Colonic mucosa (tissue), 4 donors: ENCODE data around the gene LRIT1. TPM values are rescaled to one million over a fixed set of nuclear protein-coding genes. Genes with fewer than 3 reads are reported as not detected.

Source experiments
- DNase-seq: peaks from one replicate; pipeline ENCODE4 v3.0.0-alpha.2; 2020
- H3K27ac ChIP-seq: fragments of 200-600 bp; one replicate; pipeline ENCODE4 v1.8.0; 2021
- H3K27me3 ChIP-seq: fragments of 200-600 bp; one replicate; pipeline ENCODE4 v1.8.0; 2021
- H3K36me3 ChIP-seq: fragments of 200-600 bp; one replicate; pipeline ENCODE4 v1.8.0; 2021
- H3K4me1 ChIP-seq: fragments of 200-600 bp; one replicate; pipeline ENCODE4 v1.8.0; 2021; ENCODE audit warnings: mild to moderate bottlenecking
- H3K4me3 ChIP-seq: fragments of 200-600 bp; one replicate; pipeline ENCODE4 v1.8.0; 2021
- H3K9ac ChIP-seq, 2 donors: one replicate each; pipeline ENCODE4 v1.7.0; 2013; ENCODE audit warnings: control low read depth in 2 of 2, low read depth in 2 of 2, low read length in 2 of 2
- H3K9me3 ChIP-seq: fragments of 200-600 bp; one replicate; pipeline ENCODE4 v1.8.0; 2021
- intact Hi-C: fragments of 100-400 bp; cut with DNase I; formaldehyde crosslinking; loops from one replicate; pipeline ENCODE4 v1.14.1; 2022
- total RNA-seq, 2 donors: library from RNA; stranded (reverse); fragmentation: NEBNext Ultra II Directional in 1 of 2; extraction: Animal tissue kit (Norgen Biotek cat#: 25700) in 1 of 2; gene quantifications; one replicate each; pipeline ENCODE4 v1.2.1, GENCODE V29; 2021
- TF ChIP-seq, protein P1 (sequence below): fragments of 200-600 bp; IDR thresholded peaks from one replicate; pipeline ENCODE4 v1.8.0; 2022; ENCODE audit warnings: antibody characterized with exemption, mild to moderate bottlenecking
- donor health status: healthy.
- donor health status: DM: no; HTN: no; CAD: no.
- donor health status: DM: no; HTN: no; CAD: no.

The LRIT1 gene
- total RNA-seq, 2 donors from 2014 or later: not detected

- no peak within 1 kb of the TSS for H3K4me3 ChIP-seq
- no peaks in the 10 kb centered on the region for H3K4me1 ChIP-seq
- no peak for DNase-seq
- no peaks in the 10 kb centered on the region for H3K36me3 ChIP-seq
- no peak within 1 kb of the TSS for H3K9ac ChIP-seq
- intact Hi-C loops: no loop called here
- TF ChIP-seq, protein P1, sequence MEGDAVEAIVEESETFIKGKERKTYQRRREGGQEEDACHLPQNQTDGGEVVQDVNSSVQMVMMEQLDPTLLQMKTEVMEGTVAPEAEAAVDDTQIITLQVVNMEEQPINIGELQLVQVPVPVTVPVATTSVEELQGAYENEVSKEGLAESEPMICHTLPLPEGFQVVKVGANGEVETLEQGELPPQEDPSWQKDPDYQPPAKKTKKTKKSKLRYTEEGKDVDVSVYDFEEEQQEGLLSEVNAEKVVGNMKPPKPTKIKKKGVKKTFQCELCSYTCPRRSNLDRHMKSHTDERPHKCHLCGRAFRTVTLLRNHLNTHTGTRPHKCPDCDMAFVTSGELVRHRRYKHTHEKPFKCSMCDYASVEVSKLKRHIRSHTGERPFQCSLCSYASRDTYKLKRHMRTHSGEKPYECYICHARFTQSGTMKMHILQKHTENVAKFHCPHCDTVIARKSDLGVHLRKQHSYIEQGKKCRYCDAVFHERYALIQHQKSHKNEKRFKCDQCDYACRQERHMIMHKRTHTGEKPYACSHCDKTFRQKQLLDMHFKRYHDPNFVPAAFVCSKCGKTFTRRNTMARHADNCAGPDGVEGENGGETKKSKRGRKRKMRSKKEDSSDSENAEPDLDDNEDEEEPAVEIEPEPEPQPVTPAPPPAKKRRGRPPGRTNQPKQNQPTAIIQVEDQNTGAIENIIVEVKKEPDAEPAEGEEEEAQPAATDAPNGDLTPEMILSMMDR: no peak
- H3K27me3 ChIP-seq: no peaks in the 10 kb centered on the region
- H3K27ac ChIP-seq: no peak within 1 kb of the TSS
- no peaks in the 10 kb centered on the region for H3K9me3 ChIP-seq
These were observed 3.4 kb upstream of the LRIT1 start, which contains the start of gene RGR for GRCh38 chr10:84244651-84245270. TSS of gene RGR (plus strand) at chr10:84245053. CDS start at chr10:84245091, 38 bp downstream.

DNA sequence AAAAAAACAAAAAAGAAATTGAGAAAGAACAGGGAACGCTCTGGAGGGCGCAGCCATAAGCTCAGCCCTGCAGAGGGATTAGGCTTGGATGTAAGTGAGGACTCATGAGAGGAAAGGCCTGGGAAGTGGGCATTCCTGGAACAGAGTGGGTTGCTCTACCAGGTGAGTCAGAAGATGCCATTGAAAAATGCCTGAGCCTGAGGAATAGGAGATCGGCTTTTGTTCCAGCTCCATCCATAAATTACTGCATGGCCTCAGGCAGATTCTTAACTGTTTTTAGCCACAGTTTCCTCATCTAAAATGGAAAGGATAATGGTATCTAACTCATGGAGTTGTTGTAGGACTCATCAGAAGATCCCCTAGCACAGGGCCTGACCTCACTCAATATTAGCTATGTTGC, 2.4 kb upstream of the LRIT1 start:
- TF ChIP-seq, protein P1: no peak
- Histone ChIP-seq H3K27me3 (no peaks in the 10 kb centered on the region), H3K9ac (no peak overlapping the region), H3K27ac (no peak overlapping the region), H3K4me3 (no peak overlapping the region), H3K36me3 (no peaks in the 10 kb centered on the region), H3K4me1 (no peaks in the 10 kb centered on the region), H3K9me3 (no peaks in the 10 kb centered on the region)
- DNase-seq: no peak
- intact Hi-C loops: no loop called here

- H3K4me3 ChIP-seq: no peak overlapping the region
- intact Hi-C loops: no loop called here
- H3K27ac ChIP-seq: no peak overlapping the region
- no peaks in the 10 kb centered on the region for H3K4me1 ChIP-seq
- H3K27me3 ChIP-seq: no peaks in the 10 kb centered on the region
- no peaks in the 10 kb centered on the region for H3K36me3 ChIP-seq
- TF ChIP-seq, protein P1: no peak
- no peak overlapping the region for H3K9ac ChIP-seq
- no peaks in the 10 kb centered on the region for H3K9me3 ChIP-seq
- no peak for DNase-seq
These were observed 2.4 kb downstream of the LRIT1 start for GRCh38 chr10:84238909-84239308.

- Histone ChIP-seq H3K4me1 (no peaks in the 10 kb centered on the region), H3K36me3 (no peaks in the 10 kb centered on the region), H3K27me3 (no peaks in the 10 kb centered on the region), H3K27ac (no peak overlapping the region), H3K9ac (no peak overlapping the region), H3K4me3 (no peak overlapping the region), H3K9me3 (no peaks in the 10 kb centered on the region)
- intact Hi-C loops: no loop called here
- no peak for DNase-seq
- TF ChIP-seq, protein P1: no peak
These were observed 3.9 kb downstream of the LRIT1 start for GRCh38 chr10:84237199-84238051.

DNA sequence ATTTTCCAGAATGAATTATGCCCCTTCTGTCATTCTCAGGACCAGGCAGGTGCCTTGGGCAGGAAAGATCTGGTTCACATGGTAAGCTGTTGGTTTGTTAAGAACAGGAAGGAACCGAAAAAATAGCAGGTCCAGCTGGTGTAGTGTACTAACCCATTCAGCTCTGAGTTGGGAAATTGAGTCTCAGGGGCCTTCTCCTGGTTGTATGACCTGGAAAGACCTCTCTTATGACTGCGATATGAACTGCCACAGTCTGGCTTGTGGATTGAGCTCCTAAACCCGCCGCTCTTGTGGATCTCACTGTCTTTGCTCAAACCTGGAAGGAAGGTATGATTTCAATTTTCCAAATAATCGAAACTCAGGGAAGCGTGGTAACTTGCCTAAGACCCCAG, 4.5 kb downstream of the LRIT1 start:
- no peak overlapping the region for H3K4me3 ChIP-seq
- H3K4me1 ChIP-seq: no peaks in the 10 kb centered on the region
- H3K27me3 ChIP-seq: no peaks in the 10 kb centered on the region
- no peaks in the 10 kb centered on the region for H3K9me3 ChIP-seq
- no peak for DNase-seq
- H3K36me3 ChIP-seq: no peaks in the 10 kb centered on the region
- H3K27ac ChIP-seq: no peak overlapping the region
- no peak overlapping the region for H3K9ac ChIP-seq
- TF ChIP-seq, protein P1: no peak
- intact Hi-C loops: no loop called here
